ENCODE data around the gene KLHL2.

KLHL2 gene

GRCh38 chr4:165327211-165328100 is 120.1 kb downstream of the KLHL2 start, which contains the start of gene MSMO1:
TSS of gene MSMO1 (plus strand) at chr4:165327669. CDS start at chr4:165333371, 5,702 bp downstream.
- peak within 1 kb of the TSS; percentile 64 for H3K4me3 ChIP-seq (replicated peaks; ENCODE audit: insufficient read depth, low read length)
- H3K27me3 ChIP-seq (ENCODE audit: insufficient read depth, poor library complexity, severe bottlenecking), result no peaks in the 10 kb centered on the region
- H3K27ac ChIP-seq (replicated peaks), result peak within 1 kb of the TSS; percentile 79
- TF ChIP-seq SPI1 (IDR thresholded peaks at IDR 0.05; ENCODE audit: borderline replicate concordance, low read depth), result no peak
- TF ChIP-seq REST (IDR thresholded peaks at IDR 0.05; ENCODE audit: insufficient replicate concordance, low read depth), result peak; percentile 44
- TF ChIP-seq POLR2AphosphoS5 (IDR thresholded peaks at IDR 0.05; ENCODE audit: low read depth), result peak; percentile 80
- peak; percentile 93 to 99 for DNase-seq (ENCODE audit: low read depth in 1 of 2, low spot score in 1 of 2)

- no peak for DNase-seq (ENCODE audit: low read depth in 1 of 2, low spot score in 1 of 2)
- peak overlapping the region; percentile 65 for H3K27ac ChIP-seq (replicated peaks)
- TF ChIP-seq SPI1 (IDR thresholded peaks at IDR 0.05; ENCODE audit: borderline replicate concordance, low read depth), result no peak
- TF ChIP-seq REST (IDR thresholded peaks at IDR 0.05; ENCODE audit: insufficient replicate concordance, low read depth), result no peak
- no peak for TF ChIP-seq GABPA (IDR thresholded peaks at IDR 0.05; ENCODE audit: low read depth)
- TF ChIP-seq POLR2AphosphoS5 (IDR thresholded peaks at IDR 0.05; ENCODE audit: low read depth), result no peak
- TF ChIP-seq CTCF (IDR thresholded peaks at IDR 0.05; ENCODE audit: insufficient read depth, low read length), result no peak
- peak overlapping the region; percentile 64 for H3K4me3 ChIP-seq (replicated peaks; ENCODE audit: insufficient read depth, low read length)
- H3K27me3 ChIP-seq (ENCODE audit: insufficient read depth, poor library complexity, severe bottlenecking), result no peaks in the 10 kb centered on the region
These were observed 120.7 kb downstream of the KLHL2 start for GRCh38 chr4:165328101-165328425.

GRCh38 chr4:165328708-165329107 is 121.3 kb downstream of the KLHL2 start:
- TF ChIP-seq SPI1 (IDR thresholded peaks at IDR 0.05; ENCODE audit: borderline replicate concordance, low read depth) (no peak), CTCF (IDR thresholded peaks at IDR 0.05; ENCODE audit: insufficient read depth, low read length) (no peak), GABPA (IDR thresholded peaks at IDR 0.05; ENCODE audit: low read depth) (no peak)
- peak overlapping the region; percentile 64 for H3K4me3 ChIP-seq (replicated peaks; ENCODE audit: insufficient read depth, low read length)
- DNase-seq (ENCODE audit: low read depth in 1 of 2, low spot score in 1 of 2), result no peak
- H3K27ac ChIP-seq (replicated peaks), result peak overlapping the region; percentile 65; the same call in 1 of the 2 replicates
- no peaks in the 10 kb centered on the region for H3K27me3 ChIP-seq (ENCODE audit: insufficient read depth, poor library complexity, severe bottlenecking)

GRCh38 chr4:165330071-165330470 is 122.7 kb downstream of the KLHL2 start:
- Histone ChIP-seq H3K4me3 (replicated peaks; ENCODE audit: insufficient read depth, low read length) (peak overlapping the region; percentile 64), H3K27me3 (ENCODE audit: insufficient read depth, poor library complexity, severe bottlenecking) (no peaks in the 10 kb centered on the region), H3K27ac (replicated peaks) (no peak overlapping the region)
- DNase-seq (ENCODE audit: low read depth in 1 of 2, low spot score in 1 of 2), result no peak
- TF ChIP-seq REST (IDR thresholded peaks at IDR 0.05; ENCODE audit: insufficient replicate concordance, low read depth), result no peak
- no peak for TF ChIP-seq CTCF (IDR thresholded peaks at IDR 0.05; ENCODE audit: insufficient read depth, low read length)
- no peak for TF ChIP-seq POLR2AphosphoS5 (IDR thresholded peaks at IDR 0.05; ENCODE audit: low read depth)
- no peak for TF ChIP-seq SPI1 (IDR thresholded peaks at IDR 0.05; ENCODE audit: borderline replicate concordance, low read depth)
- no peak for TF ChIP-seq GABPA (IDR thresholded peaks at IDR 0.05; ENCODE audit: low read depth)

Data from HL-60 (cell line).